GM12801 (cell line): ENCODE results near the gene FREM3.

Experiments used
- TF ChIP-seq, protein P1 (sequence below): IDR thresholded peaks from one replicate; pipeline ENCODE4 v1.5.1; 2011; ENCODE audit warnings: control low read depth; ENCODE audit not compliant: insufficient read length; ENCODE audit errors: extremely low read depth

Gene FREM3

DNA sequence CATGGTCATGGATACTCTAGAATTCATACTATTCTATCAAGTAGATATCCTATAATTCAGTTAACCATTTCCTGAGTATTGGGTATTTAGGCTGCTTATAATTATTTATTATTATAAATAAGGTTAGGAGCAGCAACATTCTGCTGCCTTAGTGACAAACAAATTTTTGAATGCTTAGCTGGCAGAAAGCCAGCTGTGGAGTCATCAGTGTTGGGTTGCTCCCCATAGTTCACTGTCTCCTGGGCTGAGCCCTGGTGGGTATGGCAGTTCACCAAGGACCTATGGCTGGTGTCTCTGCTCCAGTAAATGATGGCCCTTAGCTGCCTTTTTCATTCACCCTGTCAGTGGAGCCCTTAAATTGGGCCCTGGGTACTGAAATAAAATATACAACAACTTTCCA, 125.1 kb downstream of the FREM3 start:
- TF ChIP-seq, protein P1, sequence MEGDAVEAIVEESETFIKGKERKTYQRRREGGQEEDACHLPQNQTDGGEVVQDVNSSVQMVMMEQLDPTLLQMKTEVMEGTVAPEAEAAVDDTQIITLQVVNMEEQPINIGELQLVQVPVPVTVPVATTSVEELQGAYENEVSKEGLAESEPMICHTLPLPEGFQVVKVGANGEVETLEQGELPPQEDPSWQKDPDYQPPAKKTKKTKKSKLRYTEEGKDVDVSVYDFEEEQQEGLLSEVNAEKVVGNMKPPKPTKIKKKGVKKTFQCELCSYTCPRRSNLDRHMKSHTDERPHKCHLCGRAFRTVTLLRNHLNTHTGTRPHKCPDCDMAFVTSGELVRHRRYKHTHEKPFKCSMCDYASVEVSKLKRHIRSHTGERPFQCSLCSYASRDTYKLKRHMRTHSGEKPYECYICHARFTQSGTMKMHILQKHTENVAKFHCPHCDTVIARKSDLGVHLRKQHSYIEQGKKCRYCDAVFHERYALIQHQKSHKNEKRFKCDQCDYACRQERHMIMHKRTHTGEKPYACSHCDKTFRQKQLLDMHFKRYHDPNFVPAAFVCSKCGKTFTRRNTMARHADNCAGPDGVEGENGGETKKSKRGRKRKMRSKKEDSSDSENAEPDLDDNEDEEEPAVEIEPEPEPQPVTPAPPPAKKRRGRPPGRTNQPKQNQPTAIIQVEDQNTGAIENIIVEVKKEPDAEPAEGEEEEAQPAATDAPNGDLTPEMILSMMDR: no peak

DNA sequence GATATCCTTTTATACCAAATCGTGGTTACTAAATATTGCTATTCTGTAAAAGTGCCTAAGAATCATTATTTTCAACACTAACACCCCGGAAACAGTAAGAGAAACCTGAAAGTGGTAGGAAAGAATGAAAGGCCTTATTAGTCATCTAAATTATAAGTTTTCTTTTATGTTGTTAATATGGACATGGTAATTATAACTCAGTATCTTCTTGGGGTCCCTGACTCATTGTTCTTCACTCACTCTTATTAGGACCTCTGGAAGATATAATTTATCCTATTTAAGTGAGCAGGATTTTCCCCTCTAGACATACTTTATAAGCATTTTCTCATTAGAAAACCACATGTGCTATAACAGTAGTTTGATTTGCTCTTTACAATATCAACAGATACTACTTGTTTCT, 136.0 kb downstream of the FREM3 start:
- TF ChIP-seq, protein P1: no peak

DNA sequence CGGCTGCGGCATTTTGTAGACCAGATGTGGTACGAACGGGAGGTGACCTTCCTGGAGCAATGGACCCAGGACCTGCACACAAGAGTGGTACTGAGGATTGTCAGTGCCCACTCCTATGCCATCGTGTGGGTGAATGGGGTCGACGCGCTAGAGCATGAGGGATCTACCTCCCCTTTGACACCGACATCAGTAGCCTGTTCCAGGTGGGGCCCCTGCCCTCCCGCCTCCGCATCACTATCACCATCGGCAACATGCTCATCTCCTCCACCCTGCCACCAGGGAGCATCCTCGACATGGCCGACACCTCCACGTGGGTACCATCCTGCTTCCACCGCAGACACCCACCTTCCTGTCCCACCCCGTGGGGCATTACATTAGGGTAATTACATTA, 140.7 kb downstream of the FREM3 start:
- TF ChIP-seq, protein P1: no peak

DNA sequence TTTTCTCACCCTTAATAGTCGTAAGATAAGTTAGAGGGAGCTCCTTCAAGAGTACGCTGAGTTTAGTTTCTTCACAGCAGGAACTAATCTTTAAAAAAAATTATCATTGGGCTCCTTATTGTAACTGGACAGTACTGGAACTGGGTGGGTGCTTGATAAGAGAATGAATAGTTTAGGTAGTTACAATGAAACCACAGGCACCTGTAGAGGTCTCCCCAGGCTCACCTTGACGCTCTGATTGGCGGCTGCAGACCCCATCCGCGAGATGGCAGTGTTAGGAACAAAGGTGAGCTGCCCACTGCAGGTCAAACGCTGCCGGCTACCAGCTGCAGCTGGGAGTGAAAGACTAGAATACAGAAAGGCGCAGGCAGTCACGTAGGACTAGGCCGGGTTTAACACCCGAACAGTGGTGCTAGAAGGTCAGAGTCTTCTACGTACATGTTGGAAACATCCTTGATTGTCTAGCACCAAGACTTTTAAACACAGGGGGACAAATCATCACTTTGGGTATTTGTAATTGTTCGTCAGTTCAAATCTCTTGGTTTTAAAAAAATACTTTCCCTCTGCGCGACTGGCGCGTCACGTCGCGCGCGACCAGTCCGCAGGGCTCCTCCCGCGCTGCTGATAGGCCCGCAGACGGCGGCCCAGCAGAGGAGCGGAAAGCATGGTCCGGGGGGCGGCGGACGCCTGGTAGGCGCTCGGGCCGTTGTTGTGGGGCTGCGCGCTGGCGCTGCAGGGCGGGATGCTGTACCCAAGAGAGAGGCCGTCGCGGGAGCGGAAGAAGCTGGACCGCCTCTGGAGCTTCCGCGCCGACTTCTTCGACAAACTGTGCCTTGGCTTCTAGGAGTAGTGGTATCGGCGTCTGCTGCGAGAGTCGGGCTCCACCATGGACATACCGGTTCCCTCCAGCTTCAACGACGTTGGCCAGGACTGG, 141.4 kb downstream of the FREM3 start:
- TF ChIP-seq, protein P1: no peak

DNA sequence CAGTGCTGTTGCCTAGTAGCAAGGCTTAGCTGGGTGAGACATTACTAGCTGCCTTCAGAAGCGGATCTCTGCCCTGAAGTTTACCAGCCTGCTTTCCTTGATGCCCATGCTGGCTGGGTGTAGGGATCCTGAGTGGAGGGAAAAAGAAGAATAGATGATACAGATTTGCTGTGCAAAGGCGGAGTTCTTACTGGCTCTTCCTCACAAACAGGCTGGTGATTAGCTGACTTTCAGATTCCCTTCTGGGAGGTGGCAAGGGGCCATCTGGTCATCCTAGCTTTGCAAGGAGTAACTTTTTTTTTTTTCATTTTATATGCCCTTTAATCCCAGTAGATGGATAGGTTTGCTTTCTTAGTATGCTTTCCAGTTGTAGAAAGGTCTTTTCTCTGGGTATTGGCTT, 142.2 kb downstream of the FREM3 start:
- TF ChIP-seq, protein P1: no peak

DNA sequence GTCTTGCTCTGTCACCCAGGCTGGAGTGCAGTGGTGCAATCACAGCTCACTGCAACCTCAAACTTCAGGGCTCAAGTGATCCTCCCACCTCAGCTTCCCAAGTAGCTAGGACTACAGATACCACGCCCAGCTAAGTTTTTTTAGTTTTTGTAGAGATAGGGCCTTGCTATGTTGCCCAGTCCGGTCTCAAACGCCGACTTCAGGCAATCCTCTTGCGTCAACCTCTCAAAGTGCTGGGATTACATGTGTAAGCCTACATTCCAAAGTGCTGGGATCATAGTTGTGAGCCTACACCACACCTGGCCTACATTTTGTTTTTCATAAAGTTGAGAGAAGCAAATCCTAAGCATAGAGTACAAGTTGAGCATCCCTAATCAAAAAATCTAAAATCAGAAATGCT, 144.8 kb downstream of the FREM3 start:
- TF ChIP-seq, protein P1: no peak

DNA sequence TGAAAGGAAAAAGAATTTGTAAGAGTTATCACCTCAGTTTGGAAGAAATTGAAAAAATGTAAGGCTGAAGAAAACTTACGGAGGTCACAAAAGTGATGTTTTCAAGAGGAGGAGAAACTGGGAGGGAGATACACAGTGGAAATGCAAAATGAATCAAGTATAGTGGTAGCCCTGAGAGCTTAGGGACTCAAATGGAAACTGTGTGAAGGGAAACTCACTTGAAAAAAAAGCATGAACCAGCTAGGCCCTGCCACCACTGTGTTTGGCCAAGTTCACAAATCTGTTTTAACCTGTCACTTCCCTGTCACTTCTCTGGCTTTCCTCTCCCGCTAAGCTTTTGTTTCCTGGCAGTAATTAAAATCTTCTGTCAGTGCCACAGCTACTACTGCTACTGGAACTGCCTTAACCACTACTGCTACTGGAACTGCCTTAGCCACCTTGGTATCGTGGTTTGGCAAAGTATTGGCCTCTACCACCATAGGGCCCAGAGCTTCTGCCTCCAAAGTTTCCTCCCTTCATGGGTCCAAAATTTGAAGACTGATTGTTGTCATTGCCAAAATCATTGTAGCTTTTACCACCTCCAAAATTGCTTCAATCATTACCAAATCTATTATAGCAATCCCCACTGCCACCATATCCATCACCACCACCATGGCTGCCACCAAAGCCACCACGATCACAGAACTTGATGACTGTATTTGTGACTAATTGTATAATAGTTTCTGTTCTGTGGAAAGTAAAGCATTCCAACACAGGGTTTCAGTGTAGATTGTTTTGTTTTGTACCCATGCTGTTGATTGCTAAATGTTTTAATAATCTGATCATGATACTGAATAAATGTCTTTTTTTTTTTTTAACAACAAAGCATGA, 145.5 kb downstream of the FREM3 start:
- TF ChIP-seq, protein P1: no peak
